C4-2B (cell line): ENCODE results near the gene ZBTB1.

ENCODE experiments used
- ZFX ChIP-seq: fragments of 450-650 bp; IDR thresholded peaks from 2 replicates; pipeline ENCODE4 v1.6.1; 2017
- TF ChIP-seq, protein P1 (sequence below): fragments of 450-650 bp; conservative IDR thresholded peaks from 2 replicates; pipeline ENCODE4 v1.5.1; 2017; ENCODE audit warnings: mild to moderate bottlenecking

DNA sequence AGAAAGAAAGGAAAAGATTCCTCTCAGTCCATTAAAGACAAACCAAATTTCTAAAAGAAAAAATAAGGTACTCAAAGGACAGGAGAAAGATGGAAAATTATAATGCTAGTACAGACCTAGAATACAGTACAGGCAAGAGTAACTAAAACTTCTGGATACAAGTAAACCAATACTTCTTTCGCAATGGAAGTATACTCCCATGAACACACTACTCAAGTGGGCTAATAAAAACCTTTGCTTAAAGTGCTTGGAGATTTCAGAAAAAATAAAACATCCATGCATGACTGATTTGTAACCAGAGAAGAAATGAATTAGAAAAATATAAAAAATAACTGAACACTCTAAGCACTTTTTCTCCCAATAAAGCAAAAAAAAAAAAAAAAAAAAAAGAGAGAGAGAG lies 4.5 kb upstream of the ZBTB1 start:
- TF ChIP-seq, protein P1, sequence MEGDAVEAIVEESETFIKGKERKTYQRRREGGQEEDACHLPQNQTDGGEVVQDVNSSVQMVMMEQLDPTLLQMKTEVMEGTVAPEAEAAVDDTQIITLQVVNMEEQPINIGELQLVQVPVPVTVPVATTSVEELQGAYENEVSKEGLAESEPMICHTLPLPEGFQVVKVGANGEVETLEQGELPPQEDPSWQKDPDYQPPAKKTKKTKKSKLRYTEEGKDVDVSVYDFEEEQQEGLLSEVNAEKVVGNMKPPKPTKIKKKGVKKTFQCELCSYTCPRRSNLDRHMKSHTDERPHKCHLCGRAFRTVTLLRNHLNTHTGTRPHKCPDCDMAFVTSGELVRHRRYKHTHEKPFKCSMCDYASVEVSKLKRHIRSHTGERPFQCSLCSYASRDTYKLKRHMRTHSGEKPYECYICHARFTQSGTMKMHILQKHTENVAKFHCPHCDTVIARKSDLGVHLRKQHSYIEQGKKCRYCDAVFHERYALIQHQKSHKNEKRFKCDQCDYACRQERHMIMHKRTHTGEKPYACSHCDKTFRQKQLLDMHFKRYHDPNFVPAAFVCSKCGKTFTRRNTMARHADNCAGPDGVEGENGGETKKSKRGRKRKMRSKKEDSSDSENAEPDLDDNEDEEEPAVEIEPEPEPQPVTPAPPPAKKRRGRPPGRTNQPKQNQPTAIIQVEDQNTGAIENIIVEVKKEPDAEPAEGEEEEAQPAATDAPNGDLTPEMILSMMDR = no peak
- TF ChIP-seq ZFX = no peak
